BE2C (cell line): Measurements from ENCODE around the gene CASK.
"Not testable (repeated sequence)": the region's sequence is repeated elsewhere in the genome, so short reads cannot be mapped to it uniquely, and the experiment has no call there.

Experiments used
- DNase-seq: peaks from one replicate; pipeline ENCODE4 v3.0.0-alpha.2; 2020
- H3K27me3 ChIP-seq: fragments of 250-450 bp; sonication (Bioruptor Pico); 2 replicates; pipeline ENCODE4 v1.5.1; 2020; ENCODE audit warnings: mild to moderate bottlenecking
- H3K36me3 ChIP-seq: fragments of 250-450 bp; sonication (Bioruptor Pico); 2 replicates; pipeline ENCODE4 v1.5.1; 2020; ENCODE audit warnings: mild to moderate bottlenecking
- H3K4me1 ChIP-seq: fragments of 250-450 bp; sonication (Bioruptor Pico); 2 replicates; pipeline ENCODE4 v1.5.1; 2020
- H3K4me3 ChIP-seq: 2 replicates; pipeline ENCODE4 v1.5.1; 2011; ENCODE audit warnings: low read depth, low read length
- H3K9me3 ChIP-seq: fragments of 250-450 bp; sonication (Bioruptor Pico); 2 replicates; pipeline ENCODE4 v1.5.1; 2020
- TF ChIP-seq, protein P1 (sequence below): IDR thresholded peaks from 2 replicates; pipeline ENCODE4 v1.5.1; 2012; ENCODE audit warnings: mild to moderate bottlenecking, low read depth, low read length

The CASK gene

DNA sequence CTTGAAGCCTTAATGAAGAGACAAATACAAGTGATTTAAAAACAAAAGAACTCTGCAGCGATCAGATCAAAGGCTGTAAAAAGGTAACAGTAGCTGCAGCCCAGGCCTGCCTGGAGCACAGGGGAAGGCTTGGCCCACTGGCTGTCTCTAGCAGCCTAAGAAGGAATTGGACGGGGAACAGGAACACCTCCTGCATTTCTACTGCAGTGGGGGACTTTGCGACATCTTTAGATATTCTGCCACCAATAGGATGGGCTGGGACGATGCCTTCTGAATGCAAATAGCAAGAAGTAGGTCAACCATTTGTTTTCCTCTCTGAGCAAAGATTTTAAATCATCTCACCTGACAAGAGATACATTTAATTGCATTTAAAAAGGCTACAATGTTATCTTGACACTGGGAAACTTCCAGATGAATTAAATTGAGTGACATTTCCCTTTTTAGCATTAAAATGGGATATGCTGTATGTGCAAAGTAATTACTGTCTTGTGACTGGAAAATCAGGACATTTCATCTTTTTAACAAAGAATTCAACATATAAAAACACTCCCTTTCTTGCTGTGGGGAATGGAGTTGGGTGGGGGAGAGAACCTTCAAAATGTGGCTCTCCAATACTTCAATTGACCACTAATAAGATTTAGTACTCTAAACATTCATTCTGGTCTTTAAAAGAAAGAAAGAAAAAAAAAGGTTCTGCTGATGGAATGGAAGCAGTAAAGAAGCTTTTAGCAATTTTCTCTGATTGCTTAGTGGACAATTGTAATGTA lies 406.2 kb downstream of the CASK start:
- no peaks in the 10 kb centered on the region for H3K4me1 ChIP-seq
- no peaks in the 10 kb centered on the region for H3K9me3 ChIP-seq
- H3K27me3 ChIP-seq, result no peaks in the 10 kb centered on the region
- TF ChIP-seq, protein P1, sequence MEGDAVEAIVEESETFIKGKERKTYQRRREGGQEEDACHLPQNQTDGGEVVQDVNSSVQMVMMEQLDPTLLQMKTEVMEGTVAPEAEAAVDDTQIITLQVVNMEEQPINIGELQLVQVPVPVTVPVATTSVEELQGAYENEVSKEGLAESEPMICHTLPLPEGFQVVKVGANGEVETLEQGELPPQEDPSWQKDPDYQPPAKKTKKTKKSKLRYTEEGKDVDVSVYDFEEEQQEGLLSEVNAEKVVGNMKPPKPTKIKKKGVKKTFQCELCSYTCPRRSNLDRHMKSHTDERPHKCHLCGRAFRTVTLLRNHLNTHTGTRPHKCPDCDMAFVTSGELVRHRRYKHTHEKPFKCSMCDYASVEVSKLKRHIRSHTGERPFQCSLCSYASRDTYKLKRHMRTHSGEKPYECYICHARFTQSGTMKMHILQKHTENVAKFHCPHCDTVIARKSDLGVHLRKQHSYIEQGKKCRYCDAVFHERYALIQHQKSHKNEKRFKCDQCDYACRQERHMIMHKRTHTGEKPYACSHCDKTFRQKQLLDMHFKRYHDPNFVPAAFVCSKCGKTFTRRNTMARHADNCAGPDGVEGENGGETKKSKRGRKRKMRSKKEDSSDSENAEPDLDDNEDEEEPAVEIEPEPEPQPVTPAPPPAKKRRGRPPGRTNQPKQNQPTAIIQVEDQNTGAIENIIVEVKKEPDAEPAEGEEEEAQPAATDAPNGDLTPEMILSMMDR, result no peak
- no peak for DNase-seq
- H3K36me3 ChIP-seq, result no peaks in the 10 kb centered on the region
- H3K4me3 ChIP-seq, result no peak overlapping the region

DNA sequence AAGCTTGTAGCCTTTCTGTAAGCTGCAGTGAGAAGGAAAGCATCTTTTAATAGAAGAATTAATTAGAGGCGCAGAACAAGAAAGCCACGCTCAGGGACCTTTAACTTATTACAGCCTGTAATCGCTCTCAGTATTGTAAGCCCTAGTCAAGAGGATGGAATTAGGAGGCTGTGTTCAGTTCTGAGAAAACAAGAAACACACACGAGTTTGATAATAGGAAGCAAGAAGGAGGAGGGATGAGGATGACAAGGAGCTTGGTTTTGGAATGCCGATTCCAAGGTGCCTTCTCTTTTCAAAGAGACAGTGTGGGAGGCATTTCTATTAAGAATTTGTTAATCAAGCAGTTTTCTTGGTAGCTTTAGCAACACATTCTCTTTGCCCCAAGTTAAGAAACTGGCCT lies 406.9 kb downstream of the CASK start:
- TF ChIP-seq, protein P1, result no peak
- no peak for DNase-seq

DNA sequence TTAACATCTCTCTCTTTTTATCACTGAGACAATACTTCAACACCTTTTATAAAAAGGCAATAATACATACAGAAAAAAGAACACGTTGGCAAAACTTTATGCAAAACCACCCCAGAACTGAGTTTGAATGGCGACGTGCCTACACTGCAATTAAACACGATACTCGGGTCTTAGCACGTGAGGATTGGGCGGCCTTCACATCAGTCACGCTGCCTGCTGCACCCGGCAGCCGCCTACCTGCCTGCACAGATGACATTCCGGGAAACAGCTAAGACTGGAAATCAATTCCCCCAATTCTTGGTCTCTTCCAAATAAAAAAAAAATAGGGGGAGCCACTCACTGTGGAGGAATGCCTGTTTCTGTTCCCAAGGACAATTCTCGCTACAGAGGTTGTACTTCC lies 408.0 kb downstream of the CASK start:
- TF ChIP-seq, protein P1, result no peak
- no peaks in the 10 kb centered on the region for H3K9me3 ChIP-seq
- H3K27me3 ChIP-seq, result no peaks in the 10 kb centered on the region

More for the DNA sequence above, 406.9 kb downstream of the CASK start:
- no peaks in the 10 kb centered on the region for H3K9me3 ChIP-seq
- H3K4me3 ChIP-seq, result no peak overlapping the region
- no peaks in the 10 kb centered on the region for H3K4me1 ChIP-seq
- no peaks in the 10 kb centered on the region for H3K27me3 ChIP-seq
- no peaks in the 10 kb centered on the region for H3K36me3 ChIP-seq

DNA sequence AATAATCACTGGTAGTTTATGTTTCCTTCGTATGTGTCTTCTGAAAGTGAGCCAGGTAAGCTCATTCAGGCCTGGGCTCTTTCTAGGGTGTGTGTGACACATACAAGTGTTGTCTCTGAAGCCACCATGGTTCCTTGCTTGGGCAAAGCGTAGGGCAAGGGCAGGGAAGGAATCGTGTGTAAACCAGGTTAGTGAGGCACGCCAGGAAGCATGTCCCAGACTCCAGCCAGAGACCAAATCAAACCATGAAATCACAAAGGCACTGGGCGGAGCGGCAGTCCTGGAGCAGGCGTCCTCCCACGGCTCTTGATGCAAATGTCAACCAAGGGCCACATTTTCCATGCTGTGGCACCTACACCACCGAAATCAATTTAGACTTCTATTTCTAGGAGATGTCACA lies 409.2 kb downstream of the CASK start:
- Histone ChIP-seq H3K4me1 (no peaks in the 10 kb centered on the region), H3K27me3 (no peaks in the 10 kb centered on the region), H3K4me3 (no peak overlapping the region), H3K36me3 (no peaks in the 10 kb centered on the region), H3K9me3 (no peaks in the 10 kb centered on the region)
- TF ChIP-seq, protein P1, result no peak
- no peak for DNase-seq

More for the DNA sequence above, 408.0 kb downstream of the CASK start:
- DNase-seq, result no peak
- H3K4me1 ChIP-seq, result no peaks in the 10 kb centered on the region
- no peaks in the 10 kb centered on the region for H3K36me3 ChIP-seq
- H3K4me3 ChIP-seq, result no peak overlapping the region

DNA sequence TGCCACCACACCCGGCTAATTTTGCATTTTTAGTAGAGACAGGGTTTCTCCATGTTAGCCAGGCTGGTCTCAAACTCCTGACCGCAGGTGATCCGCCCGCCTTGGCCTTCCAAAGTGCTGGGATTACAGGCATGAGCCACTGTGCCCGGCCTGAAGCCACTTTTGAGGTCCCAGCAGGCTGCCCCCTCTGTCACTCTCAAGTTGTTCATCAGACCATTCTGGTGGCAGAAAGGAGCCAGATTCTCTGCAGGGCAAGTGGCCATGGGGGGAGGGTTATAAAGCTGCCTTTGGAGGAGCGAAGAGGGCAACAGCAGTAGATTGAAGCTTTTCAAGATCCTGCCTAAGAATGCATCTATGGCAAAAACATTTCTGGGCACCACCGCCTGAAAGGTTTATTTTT lies 410.5 kb downstream of the CASK start:
- not testable (repeated sequence) for H3K27me3 ChIP-seq, H3K36me3 ChIP-seq, H3K4me3 ChIP-seq, H3K4me1 ChIP-seq, DNase-seq, H3K9me3 ChIP-seq

DNA sequence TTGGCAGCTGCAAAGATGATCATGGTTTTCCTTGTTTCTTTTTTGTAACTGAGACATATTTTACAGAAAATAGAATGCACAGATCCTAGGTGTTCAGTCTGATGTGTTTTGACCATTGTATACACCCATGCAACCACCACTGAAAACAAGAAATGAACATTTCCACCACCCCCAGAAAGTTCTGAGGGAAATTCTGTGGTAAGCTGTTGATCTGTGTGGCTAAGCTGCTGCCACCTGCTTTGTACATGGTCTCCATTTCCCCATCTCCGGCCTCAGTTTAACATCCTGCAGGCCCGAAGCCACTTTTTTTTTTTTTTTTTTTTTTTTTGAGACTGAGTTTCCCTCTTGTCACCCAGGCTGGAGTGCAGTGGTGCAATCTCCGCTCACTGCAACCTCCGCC lies 411.0 kb downstream of the CASK start:
- no peaks in the 10 kb centered on the region for H3K4me1 ChIP-seq
- no peaks in the 10 kb centered on the region for H3K9me3 ChIP-seq
- TF ChIP-seq, protein P1, result no peak
- no peak for DNase-seq
- H3K36me3 ChIP-seq, result no peaks in the 10 kb centered on the region
- no peaks in the 10 kb centered on the region for H3K27me3 ChIP-seq
- H3K4me3 ChIP-seq, result no peak overlapping the region
